ENCODE results near the gene AGRN. TPM values are rescaled to one million over a fixed set of nuclear protein-coding genes. Genes with fewer than 3 reads are reported as not detected.

The AGRN gene
- total and polyA plus RNA-seq, 8 donors: 96.8 to 208 (median 149) TPM

DNA sequence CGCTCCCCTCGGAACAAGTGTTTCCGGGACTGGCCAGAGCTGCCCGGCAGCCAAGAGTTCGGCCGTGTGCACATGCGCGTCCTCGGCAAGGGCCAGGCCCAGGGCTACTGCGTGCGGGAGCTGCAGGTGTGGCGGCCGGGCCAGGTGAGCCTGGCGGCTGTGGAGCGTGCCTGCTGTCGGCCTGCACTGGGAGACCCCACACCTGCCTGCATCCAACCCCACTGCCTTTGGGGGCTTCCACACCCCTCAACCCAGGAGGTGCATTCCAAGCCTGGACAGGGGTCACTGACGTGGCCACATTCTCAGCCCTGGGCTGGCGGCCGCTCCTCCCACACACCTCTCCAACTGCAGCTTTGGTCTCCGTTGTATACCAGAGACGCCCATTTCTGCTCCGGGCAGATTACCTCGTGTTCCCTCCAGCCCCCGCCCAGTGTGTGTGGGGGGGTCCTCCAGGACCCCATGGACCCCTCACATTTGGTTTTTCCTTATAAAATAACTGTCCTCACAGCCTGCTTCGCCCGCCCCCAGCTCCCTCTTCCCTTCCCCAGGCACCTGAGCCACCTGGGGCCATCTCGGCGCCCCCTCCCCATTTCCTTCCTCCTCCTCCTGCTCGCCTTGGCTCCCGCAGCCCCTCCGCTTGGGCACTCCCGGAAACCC, 48.1 kb downstream of the AGRN start:
- Histone ChIP-seq H3K27ac (peak overlapping the region in 1 of 2 donors; percentile 28), H3K27me3 (peaks cover 8 to 92% of the 10 kb centered on the region in 2 donors), H3K36me3 (no peaks in the 10 kb centered on the region), H3K4me1 (peaks cover 4 to 33% of the 10 kb centered on the region in 2 donors), H3K4me3 (peak overlapping the region; percentile 31 to 49), H3K9me3 (no peaks in the 10 kb centered on the region)
- intact Hi-C loops (cut with DNase I): no loop called here
- peak; percentile 39 for ATAC-seq
- TF ChIP-seq, protein P1, sequence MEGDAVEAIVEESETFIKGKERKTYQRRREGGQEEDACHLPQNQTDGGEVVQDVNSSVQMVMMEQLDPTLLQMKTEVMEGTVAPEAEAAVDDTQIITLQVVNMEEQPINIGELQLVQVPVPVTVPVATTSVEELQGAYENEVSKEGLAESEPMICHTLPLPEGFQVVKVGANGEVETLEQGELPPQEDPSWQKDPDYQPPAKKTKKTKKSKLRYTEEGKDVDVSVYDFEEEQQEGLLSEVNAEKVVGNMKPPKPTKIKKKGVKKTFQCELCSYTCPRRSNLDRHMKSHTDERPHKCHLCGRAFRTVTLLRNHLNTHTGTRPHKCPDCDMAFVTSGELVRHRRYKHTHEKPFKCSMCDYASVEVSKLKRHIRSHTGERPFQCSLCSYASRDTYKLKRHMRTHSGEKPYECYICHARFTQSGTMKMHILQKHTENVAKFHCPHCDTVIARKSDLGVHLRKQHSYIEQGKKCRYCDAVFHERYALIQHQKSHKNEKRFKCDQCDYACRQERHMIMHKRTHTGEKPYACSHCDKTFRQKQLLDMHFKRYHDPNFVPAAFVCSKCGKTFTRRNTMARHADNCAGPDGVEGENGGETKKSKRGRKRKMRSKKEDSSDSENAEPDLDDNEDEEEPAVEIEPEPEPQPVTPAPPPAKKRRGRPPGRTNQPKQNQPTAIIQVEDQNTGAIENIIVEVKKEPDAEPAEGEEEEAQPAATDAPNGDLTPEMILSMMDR (IDR thresholded peaks at IDR 0.05): no peak
- peak in 2 of 4 donors; percentile 57 to 87 for DNase-seq

DNA sequence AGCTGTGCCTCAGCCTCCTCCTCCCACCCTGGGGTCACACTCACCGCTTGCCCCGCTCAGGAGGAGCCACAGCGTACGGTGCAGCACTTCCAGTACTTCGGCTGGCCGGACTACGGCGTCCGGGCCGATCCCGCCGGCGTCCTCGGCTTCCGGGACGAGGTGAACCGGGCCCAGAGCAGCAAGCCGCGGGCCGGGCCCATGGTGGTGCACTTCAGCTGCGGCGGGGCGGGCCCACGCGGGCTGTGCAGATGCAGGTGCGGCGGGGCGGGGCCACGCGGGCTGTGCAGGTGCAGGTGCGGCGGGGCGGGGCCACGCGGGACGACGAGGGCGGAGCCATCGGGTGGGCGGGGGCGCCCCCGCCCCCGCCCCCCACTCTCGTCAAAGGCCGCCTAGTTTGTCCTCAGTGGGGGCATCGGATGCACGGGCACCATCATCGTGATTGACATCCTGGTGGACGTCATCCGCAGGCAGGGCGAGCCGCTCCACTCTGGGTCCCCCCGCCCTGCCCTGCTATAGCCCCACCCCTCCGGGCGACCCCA, 48.7 kb downstream of the AGRN start:
- Histone ChIP-seq H3K4me3 (peak overlapping the region; percentile 31 to 49), H3K36me3 (no peaks in the 10 kb centered on the region), H3K27ac (peak overlapping the region in 1 of 2 donors; percentile 28), H3K4me1 (peaks cover 4 to 30% of the 10 kb centered on the region in 2 donors), H3K27me3 (peaks cover 4 to 92% of the 10 kb centered on the region in 2 donors), H3K9me3 (no peaks in the 10 kb centered on the region)
- DNase-seq (peak in 2 of 4 donors; percentile 64 to 88), ATAC-seq (peak; percentile 84)
- intact Hi-C loops (cut with DNase I): no loop called here
- TF ChIP-seq, protein P1 (IDR thresholded peaks at IDR 0.05): no peak

DNA sequence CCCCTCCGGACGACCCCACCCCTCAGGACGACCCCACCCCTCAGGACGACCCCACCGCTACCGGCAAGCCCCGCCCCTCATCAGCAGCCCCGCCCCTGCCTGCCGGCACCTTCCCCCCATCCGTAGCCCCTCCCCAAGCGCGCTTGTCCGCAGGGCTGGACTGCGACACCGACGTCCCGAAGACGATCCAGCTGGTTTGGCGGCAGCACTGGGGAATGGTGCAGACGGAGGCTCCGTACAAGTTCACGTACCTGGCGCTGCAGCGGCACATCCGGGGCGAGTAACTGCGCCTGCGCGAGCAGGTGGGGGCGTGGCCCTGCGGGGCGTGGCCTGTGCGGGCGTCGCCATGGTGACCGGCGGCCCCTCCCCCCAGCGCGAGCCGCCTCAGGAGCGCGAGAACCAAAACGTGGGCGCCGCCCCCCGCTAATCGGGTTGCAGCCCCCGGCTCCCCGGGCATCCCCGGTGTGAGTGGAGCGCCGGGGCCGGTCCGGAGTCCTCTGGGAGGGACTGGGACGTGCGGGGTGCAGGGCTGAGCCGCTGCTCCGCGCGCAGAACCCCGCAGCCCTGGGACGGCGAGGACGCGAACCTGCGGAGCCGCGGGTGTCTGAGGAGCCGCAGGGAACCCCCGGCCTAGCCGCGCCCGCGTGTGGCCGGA, 49.3 kb downstream of the AGRN start:
- intact Hi-C loops (cut with DNase I): no loop called here
- Histone ChIP-seq H3K9me3 (no peaks in the 10 kb centered on the region), H3K36me3 (no peaks in the 10 kb centered on the region), H3K27me3 (peaks cover 4 to 92% of the 10 kb centered on the region in 2 donors), H3K27ac (peak overlapping the region in 1 of 2 donors; percentile 28), H3K4me1 (peaks cover 4 to 24% of the 10 kb centered on the region in 2 donors), H3K4me3 (peak overlapping the region; percentile 31 to 49)
- DNase-seq (peak in 3 of 4 donors; percentile 72 to 93 (median 80)), ATAC-seq (peak; percentile 67)
- TF ChIP-seq, protein P1 (IDR thresholded peaks at IDR 0.05): no peak

DNA sequence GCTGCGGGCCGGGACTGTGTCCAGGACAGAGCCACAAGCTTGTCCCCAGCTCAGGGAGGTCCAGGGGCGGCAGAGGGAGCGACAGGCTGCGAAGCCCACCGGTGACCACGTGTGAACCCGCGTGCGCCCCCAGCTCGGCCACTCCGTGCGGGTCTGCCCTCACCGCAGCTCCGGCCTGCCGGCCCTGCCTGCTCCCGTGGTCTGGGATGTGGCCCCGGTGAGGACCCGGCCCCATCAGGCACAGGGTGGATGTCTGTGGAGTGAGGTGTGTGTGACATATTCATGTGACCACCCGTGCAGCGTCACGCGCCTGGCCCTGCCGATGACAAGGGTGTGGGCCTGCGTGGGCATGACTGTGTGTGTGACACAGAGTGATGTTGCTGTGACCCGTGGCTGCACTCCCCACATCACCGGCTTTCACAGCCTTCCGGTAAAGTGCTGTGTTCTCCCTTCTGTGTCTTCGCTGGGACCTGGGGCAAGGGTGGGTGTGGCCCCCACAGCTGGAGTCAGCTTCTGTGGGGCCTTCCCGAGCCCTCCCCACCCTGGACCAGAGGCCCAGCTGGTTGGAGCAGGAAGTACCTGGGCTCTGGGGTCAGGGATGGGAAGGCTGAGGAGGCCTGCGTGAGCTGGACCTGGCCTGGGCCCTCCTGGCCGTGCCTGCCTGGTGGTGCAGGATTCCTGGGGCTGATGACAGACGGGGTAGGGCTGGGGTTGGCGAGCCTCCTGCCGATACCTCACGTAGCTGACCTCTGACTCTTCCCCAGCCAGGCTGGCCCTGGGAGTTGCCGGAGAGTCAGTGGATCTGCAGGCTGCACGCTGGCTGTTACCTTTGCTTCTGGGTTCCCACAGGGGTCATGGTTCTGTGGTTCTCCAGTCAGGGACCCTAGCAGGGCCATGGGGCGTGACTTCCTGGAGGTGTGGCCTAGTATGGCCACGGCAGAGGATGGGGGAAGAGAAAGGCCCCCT, 50.1 kb downstream of the AGRN start:
- no peaks in the 10 kb centered on the region for H3K36me3 ChIP-seq
- H3K4me3 ChIP-seq: peak overlapping the region; percentile 31 to 49
- TF ChIP-seq, protein P1 (IDR thresholded peaks at IDR 0.05): no peak
- no peak for DNase-seq
- intact Hi-C loops (cut with DNase I): no loop called here
- no peak overlapping the region for H3K27ac ChIP-seq
- H3K27me3 ChIP-seq: peaks cover 4 to 95% of the 10 kb centered on the region in 2 donors
- no peak for ATAC-seq
- peaks cover 4 to 20% of the 10 kb centered on the region in 2 donors for H3K4me1 ChIP-seq
- no peaks in the 10 kb centered on the region for H3K9me3 ChIP-seq

All from left lung (tissue), 10 donors.